Inferior parietal cortex (tissue), 1 donor: ENCODE results near the gene FKBP8.
"Not testable (repeated sequence)": the region's sequence is repeated elsewhere in the genome, so short reads cannot be mapped to it uniquely, and the experiment has no call there.

Experiments
- DNase-seq: peaks from one replicate; pipeline ENCODE4 v3.0.0-alpha.2; 2016; ENCODE audit errors: extremely low spot score

FKBP8 gene

DNA sequence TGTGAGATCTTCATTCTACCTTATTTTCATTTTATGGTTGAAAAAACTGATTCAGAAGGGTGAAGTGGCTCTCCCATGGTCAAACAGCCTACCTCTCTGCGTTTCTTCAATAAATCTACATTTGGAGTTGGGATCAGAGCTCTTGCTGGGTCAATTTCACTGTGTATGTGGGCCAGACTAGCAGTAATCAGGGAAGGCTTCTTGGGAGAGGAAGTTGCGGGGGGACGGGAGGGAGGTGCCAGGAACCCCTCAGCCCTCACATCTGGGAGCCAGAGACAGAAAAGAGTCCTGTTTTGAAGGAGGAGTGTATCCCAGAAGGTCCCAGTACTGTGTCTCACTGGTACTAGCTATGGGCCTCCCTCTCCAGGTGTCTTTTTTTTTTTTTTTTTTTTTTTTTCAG is 15.2 kb upstream of the FKBP8 start:
- no peak for DNase-seq

DNA sequence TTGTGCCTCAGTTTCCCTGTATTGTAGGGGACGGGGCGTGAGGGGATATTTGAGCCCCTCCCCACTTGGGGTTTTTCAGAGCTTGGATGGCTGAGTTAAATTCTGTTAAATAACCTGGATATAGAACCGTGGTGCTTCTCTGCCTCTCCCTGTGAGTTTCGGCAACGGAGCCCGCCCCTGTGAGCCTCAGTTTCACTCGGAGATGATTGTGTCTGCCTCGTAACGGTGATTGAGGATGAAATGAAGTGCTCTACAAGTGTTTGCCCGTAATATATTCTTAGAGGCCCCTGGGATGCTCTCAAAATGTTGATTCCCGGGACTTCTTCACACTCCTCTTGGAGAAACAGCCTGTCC is 14.8 kb upstream of the FKBP8 start:
- DNase-seq, result no peak

DNA sequence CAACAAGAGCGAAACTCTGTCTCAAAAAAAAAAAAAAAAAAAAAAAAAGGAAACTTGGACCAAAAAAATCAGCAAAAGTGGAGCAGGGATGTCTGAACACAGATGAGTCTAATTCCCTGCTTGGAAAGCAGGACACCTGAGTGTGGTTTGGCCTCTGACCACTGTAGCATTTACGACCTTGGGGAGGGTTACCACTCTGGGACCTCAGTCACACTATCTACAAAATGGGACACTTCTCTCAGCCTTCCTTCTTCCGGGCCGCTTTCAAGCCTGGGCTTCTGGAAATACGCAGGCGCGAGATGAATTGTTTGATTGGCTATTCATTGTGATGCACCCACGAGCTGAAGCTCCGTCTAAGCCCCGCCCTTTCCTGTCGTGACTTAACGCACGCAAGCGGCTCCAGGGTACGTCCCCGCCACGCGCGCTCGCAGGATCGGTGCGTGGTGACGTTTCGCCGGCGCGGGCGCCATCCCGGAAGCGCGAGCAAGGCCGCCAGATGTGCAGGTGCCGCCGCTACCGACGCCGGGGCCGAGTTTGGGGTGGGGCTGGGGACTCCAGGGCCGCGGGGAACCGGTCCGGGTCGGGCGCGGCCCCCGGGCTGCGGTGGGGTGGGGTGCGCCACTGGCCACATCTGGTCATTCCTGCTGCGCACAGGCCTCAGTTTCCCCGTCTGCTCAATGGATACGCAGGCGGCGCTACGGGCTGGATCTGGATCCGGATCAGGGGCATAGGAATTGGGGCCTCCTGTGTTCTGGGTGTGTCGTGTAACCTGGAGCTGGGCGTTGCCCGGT is 14.2 kb upstream of the FKBP8 start, which contains the start of gene KXD1:
Gene KXD1 (plus strand): TSS at position 460 of the 791 bp plus-strand sequence. CDS start 4,187 bp downstream, outside the sequence.
- DNase-seq, result peak; percentile 99

- no peak for DNase-seq
These were observed 8.3 kb upstream of the FKBP8 start for GRCh38 chr19:18551631-18552030.

- peak; percentile 74 for DNase-seq
These were observed 572 bp upstream of the FKBP8 start for GRCh38 chr19:18543814-18544475.

GRCh38 chr19:18541992-18542940 is 1.1 kb downstream of the FKBP8 start:
- DNase-seq, result no peak

- DNase-seq, result no peak
These were observed 1.9 kb downstream of the FKBP8 start for GRCh38 chr19:18541258-18541991.

GRCh38 chr19:18540200-18540599 is 3.2 kb downstream of the FKBP8 start:
- DNase-seq, result not testable (repeated sequence)

DNA sequence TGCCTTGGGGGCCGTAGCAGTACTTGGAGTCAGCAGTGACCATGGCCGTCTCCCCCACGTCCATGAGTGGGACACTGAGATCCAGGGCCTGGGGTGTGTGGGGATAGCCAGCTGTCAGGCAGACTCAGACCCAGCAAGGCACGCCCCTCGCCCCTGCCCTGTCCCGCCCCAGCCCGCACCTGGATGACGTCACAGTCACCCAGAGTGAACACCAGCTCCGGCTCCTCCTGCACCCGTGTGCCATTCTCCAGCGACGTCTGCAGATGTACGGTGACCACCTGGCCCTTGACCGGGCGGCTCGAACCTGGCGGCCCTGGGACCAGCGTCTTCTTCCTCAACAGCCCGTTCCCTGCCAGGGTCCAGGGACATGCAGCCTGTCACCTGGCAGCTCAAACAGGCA is 4.0 kb downstream of the FKBP8 start:
- no peak for DNase-seq

DNA sequence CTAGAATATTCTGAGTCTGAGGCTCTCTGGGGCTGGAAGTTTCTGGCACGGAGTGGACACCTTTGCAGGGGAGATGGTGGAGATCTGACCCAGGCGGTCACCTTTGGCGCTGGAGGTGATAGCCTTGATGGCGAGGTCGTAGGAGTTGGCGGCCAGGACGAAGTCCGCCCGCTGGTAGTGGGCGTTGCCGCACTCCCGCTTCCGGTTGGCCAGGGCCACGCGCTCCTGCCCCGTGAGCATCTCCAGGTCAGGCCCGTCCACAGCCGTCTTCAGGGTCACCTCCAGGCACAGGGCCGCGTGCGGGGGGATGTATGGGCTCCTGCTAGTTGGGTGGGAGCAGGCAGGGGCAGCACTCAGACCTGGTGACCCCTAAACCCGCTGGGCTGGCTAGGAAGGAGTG is 5.3 kb downstream of the FKBP8 start:
- no peak for DNase-seq

DNA sequence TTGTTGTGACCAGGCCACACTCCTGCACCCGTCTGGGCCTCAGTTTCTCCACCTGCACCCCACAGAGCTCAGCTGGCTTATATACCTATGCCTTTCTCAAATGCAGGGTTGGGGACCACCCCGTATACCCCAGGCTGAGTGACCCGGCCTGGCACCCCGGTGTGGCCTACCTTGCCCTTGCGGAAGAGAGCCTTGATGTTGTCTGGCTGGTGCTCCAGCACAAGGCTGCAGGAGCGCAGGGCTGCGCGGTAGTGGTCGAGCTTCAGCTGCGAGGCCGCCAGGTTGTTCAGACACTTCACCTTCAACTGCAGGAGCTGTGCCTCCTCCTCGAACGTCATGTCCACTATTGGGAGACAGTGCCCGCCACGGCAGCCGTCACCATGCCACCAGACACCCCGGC is 5.9 kb downstream of the FKBP8 start:
- DNase-seq, result no peak

DNA sequence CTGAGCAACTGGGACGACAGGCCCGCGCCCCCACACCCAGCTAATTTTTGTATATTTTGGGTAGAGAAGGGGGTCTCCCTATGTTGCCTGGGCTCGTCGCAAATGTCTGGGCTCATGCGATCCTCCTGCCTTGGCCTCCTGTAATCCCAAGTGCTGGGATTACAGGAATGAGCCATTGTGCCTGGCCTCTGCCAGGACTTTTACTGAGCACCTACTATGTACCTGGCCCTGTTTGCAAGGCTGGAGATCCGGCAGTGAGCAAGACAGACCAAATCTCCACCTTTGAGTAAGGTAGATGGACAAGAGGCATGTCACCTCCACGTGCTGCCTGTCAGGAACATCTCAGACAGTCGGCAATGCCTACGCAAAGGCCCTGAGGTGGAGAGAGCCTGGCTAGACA is 6.9 kb downstream of the FKBP8 start:
- no peak for DNase-seq

- DNase-seq, result no peak
These were observed 10.3 kb downstream of the FKBP8 start for GRCh38 chr19:18533058-18533457.

DNA sequence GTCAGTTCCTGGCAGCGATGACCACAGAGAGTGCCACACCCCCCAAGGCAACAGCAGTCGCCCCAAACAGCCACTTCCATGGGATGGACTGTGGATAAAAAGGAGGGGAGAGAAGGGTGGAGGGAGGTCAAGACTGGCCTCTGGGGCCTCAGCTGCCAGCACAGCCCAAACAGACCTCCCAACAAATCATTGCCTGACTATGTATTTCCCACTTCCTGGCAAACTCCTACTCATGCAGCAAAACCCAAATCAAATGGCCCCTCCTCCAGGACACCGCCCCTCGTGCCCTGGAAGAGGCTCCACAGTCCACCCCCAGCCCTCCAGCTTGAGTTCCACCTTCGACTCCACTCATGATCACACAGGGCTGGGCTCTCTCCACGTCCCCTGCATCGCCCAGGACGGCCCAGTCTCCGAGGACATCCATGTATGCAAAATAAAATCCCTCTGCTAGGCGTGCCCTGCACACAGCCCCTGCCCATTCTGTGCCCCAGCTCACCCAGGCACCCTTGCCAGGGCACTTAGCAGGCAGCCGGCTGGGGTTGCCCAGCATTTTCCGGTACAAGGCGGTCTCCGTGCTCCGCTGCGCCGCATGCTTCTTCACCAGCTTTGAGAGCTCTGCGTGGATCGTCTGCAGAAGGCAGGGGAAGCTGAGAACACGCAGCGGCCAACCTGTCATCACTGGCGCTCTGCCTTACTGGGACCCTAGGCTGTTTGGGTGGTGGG is 11.0 kb downstream of the FKBP8 start:
- DNase-seq, result no peak

GRCh38 chr19:18531485-18531884 is 11.9 kb downstream of the FKBP8 start:
- no peak for DNase-seq

- no peak for DNase-seq
These were observed 13.6 kb downstream of the FKBP8 start for GRCh38 chr19:18529782-18530181.

DNA sequence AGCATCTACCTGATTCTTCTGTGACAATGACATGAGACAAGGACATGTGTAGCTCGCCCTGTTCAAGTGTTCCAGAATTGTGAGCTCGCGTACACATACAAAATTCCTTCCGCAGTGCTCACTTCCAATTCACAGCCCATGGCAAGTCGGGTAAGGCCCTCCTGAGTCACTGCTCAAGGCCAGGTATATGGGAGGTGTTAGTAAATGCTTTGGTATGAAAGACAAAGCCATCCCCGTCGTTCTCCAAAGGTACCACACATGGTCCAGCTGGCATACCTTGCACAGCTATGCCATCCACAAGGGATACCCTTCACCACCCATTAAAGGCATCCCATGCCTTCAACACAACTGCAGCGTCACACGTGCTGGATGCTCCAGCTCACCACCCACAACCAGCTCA is 17.1 kb downstream of the FKBP8 start:
- DNase-seq, result no peak

- DNase-seq, result no peak
These were observed 19.5 kb downstream of the FKBP8 start for GRCh38 chr19:18523841-18524240.

DNA sequence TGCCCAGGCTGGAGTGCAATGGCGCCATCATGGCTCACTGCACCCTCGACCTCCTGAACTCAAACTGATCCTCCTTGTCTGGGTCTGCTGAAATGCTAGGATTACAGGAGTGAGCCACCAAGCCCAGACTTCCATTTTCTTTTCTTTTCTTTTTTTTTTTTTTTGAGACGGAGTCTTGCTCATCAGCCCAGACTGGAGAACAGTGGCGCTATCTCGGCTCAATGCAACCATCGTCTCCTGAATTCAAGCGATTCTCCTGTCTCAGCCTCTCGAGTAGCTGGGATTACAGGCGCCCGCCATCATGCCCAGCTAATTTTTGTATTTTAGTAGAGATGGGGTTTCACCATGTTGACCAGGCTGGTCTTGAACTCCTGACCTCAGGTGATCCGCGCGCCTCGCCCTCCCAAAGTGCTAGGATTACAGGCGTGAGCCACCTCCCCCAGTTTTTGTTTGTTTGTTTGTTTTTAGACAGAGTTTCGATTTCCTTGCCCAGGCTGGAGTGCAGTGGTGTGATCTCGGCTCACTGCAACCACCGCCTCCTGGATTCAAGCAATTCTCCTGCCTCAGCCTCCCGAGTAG is 20.4 kb downstream of the FKBP8 start:
- not testable (repeated sequence) for DNase-seq

- DNase-seq, result peak; percentile 99
These were observed 21.1 kb downstream of the FKBP8 start for GRCh38 chr19:18522124-18522861.
